Measurements from ENCODE around the gene SMURF1. TPM values are rescaled to one million over a fixed set of nuclear protein-coding genes. Genes with fewer than 3 reads are reported as not detected.

The SMURF1 gene
- total RNA-seq, 2 donors from 2014 or later, result 16.9 to 31.3 TPM

DNA sequence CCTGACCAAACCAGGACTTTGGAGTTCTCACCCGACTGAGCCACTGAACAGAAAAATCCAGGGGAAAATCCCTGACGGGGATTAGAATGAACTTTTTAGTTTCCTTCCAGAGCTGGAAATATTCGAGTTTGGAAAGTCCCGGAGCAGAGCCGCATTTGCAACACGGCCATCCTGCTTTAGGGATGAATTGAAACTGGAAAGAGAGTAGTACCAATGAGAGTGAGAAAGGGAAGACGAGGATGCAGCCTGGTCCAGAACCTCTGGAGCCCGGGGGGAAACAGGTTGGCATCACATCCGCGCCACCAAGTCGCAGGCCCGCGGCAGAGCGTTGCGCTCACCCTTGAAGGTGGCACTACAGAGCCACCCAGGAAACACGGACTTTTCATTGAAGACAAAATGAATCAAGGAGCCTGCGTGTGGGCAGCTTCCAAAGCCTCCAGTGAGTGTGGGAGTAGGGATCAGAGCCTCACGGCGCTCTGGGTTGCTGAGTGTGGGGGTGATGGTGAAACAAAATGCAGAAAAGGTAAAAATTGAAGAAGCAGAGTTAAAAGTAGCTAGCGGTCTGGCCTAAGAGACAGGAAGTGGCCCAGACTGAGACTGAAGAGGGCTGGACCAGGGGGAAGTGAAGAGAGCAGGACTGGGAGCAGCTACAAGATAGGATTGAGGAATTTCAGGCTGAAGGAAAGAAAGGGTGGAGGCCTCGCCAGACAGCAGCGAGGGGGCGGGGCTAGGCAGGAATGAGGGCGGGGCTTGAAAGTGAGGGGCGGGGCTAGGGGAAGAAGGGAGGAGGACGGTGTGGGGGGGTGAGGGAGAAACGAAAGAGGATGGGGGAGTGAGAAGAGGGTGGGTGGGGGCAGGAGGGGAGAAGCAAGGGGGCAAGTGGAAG is 1.8 kb downstream of the SMURF1 start:
- ATAC-seq (peak; percentile 22), DNase-seq (peak; percentile 46 to 58 (median 53))
- H3K4me1 ChIP-seq, result peaks cover 58% of the 10 kb centered on the region
- no peaks in the 10 kb centered on the region for H3K36me3 ChIP-seq (replicated peaks in 1 of 2; ENCODE audit: insufficient read depth in 1 of 2, low read depth in 2 of 2)
- peak in 2 of 3 donors; percentile 15 to 40 for TF ChIP-seq POLR2A (IDR thresholded peaks at IDR 0.05)
- no peak for TF ChIP-seq CTCF (IDR thresholded peaks at IDR 0.05)
- no peaks in the 10 kb centered on the region for H3K9me3 ChIP-seq
- peak overlapping the region; percentile 68 to 100 (median 98) for H3K27ac ChIP-seq
- H3K4me3 ChIP-seq, result peak overlapping the region; percentile 11 to 14
- 24% methylated on average over 27 of the region's 27 CpGs for WGBS, 2 donors
- no peaks in the 10 kb centered on the region for H3K27me3 ChIP-seq
- intact Hi-C loops (cut with DNase I), result no loop called here

- Histone ChIP-seq H3K9me3 (no peaks in the 10 kb centered on the region), H3K36me3 (replicated peaks in 1 of 2; ENCODE audit: insufficient read depth in 1 of 2, low read depth in 2 of 2) (no peaks in the 10 kb centered on the region), H3K4me1 (peaks cover 60% of the 10 kb centered on the region), H3K27ac (peak overlapping the region in 3 of 4 donors; percentile 96 to 100 (median 99)), H3K27me3 (no peaks in the 10 kb centered on the region), H3K4me3 (no peak overlapping the region)
- ATAC-seq (no peak), DNase-seq (no peak)
- 23 to 32% methylated on average over 3 of the region's 3 CpGs for WGBS, 2 donors
- intact Hi-C loops (cut with DNase I), result no loop called here
- TF ChIP-seq POLR2A (IDR thresholded peaks at IDR 0.05), result no peak
- TF ChIP-seq CTCF (IDR thresholded peaks at IDR 0.05), result no peak
These were observed 2.6 kb downstream of the SMURF1 start for GRCh38 chr7:99141334-99141733.

DNA sequence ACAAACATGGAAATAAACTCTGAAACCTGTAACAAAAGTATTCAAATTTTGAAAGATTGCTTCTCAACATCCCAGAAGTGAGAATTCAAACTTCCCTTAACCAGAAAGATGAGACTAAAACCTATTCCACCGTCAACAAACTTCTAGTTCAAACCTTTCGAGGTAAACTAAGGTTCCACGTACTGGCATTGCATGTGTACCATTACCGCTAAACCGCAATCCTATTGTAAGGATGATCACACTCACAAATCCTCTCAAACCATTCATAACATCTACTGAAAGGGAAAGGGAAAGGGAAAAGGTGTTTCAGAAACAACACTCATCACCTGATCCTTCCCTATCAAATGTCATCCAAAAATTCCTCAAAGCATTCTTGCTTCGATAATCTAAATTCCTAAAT is 3.1 kb downstream of the SMURF1 start:
- H3K9me3 ChIP-seq, result no peaks in the 10 kb centered on the region
- no peaks in the 10 kb centered on the region for H3K27me3 ChIP-seq
- no peak overlapping the region for H3K4me3 ChIP-seq
- ATAC-seq, result no peak
- 85 to 86% methylated on average over 6 of the region's 6 CpGs for WGBS, 2 donors
- TF ChIP-seq CTCF (IDR thresholded peaks at IDR 0.05) (no peak), POLR2A (IDR thresholded peaks at IDR 0.05) (no peak)
- peak overlapping the region in 2 of 4 donors; percentile 44 to 100 for H3K27ac ChIP-seq
- no peak for DNase-seq
- intact Hi-C loops (cut with DNase I), result no loop called here
- H3K4me1 ChIP-seq, result peaks cover 62% of the 10 kb centered on the region
- H3K36me3 ChIP-seq (replicated peaks in 1 of 2; ENCODE audit: insufficient read depth in 1 of 2, low read depth in 2 of 2), result no peaks in the 10 kb centered on the region

DNA sequence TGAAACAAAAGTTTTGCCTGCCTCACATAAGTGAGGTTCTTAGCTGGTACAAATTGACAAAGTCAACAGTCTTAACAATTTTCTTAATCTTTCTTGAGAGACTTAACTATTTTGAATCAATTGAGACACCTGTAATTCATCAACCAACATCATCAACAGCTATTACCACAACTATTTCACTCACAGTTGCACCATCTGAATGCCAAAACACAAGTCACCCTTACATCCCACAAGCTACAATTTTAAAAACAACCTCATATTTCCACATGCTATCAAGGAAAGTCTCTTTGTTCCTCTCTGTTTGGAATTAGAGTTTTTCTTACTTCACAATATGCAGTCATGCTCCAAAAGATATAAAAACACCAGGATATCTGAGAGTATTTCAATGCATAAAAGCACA is 4.9 kb downstream of the SMURF1 start:
- no peaks in the 10 kb centered on the region for H3K36me3 ChIP-seq (replicated peaks in 1 of 2; ENCODE audit: insufficient read depth in 1 of 2, low read depth in 2 of 2)
- H3K27ac ChIP-seq, result peak overlapping the region in 1 of 4 donors; percentile 13
- no peak for ATAC-seq
- H3K9me3 ChIP-seq, result no peaks in the 10 kb centered on the region
- no peak for DNase-seq
- peaks cover 71% of the 10 kb centered on the region for H3K4me1 ChIP-seq
- H3K4me3 ChIP-seq, result no peak overlapping the region
- intact Hi-C loops (cut with DNase I), result loop anchor here (10.0 kb wide), 3 partner anchors 54 to 176 kb away; no protein-coding TSS in a partner anchor
- H3K27me3 ChIP-seq, result no peaks in the 10 kb centered on the region
- TF ChIP-seq CTCF (IDR thresholded peaks at IDR 0.05) (no peak), POLR2A (IDR thresholded peaks at IDR 0.05) (no peak)

Data from body of pancreas (tissue), 4 donors.